ENCODE results near the gene FSD1.
A peak's percentile ranks its signal among the peaks of the same experiment; 100 is the strongest.
"Not testable (repeated sequence)": the region's sequence is repeated elsewhere in the genome, so short reads cannot be mapped to it uniquely, and the experiment has no call there.

The FSD1 gene

DNA sequence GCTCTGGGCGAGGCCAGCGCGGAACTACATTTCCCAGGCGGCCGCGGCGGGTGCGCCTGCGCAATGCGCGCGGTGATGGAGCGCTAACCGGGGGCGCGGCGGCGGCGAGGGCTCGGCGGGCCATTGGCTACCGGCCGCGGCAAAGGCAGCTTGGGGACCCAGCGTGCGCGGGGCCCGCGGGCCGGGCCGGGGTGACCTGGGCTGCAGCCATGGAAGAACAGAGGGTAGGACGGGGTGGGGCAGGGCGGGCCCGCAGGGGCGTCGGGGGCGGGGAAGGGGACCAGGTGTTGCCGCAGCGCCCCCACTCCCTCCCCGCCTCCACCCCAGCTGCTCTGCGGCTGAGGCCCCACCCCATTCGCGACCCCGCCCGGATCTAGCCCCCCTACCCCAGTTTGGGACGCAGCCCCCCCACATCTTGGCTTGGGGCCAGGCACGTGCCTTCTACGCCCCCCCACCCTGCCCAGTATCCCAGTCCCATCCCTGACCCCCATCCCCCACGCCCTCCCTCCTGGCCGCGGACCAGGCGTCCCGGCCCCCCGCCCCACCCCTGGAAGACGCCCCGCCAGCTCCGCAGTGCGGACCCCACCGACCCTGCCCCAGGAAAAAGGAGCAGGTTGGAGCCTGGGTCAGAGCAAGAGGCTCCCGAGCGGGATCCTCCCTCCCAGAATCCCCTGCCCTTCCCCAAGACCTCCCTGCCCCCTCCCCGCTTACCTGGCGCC, at the start of gene FSD1:
Gene FSD1, plus strand, starts transcription at position 61 of the 719 bp plus-strand sequence. Its CDS starts 149 bp downstream, at position 210.
- no peak for DNase-seq (ENCODE audit: low read depth in 2 of 2, low spot score in 1 of 2)

GRCh38 chr19:4256563-4256962, 47.8 kb upstream of the FSD1 start:
- DNase-seq (ENCODE audit: low read depth in 2 of 2, low spot score in 1 of 2), result no peak

DNA sequence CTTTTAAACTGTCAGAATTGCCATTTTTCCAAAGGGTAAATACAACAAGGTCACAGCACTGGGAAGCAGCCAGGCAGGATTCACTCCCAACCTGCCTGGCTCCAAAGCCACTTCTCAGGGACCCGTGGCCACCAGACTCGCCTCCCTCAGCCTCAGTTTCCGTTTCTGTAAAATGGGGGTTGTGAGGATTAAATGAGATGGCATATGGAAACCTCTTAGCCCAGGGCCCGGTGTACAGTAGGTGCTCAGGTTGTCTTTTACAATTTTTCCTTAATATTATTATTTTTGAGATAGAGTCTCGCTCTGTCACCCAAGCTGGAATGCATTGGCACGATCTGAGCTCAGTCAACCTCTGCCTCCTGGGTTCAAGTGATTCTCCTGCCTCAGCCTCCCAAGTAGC, 47.4 kb upstream of the FSD1 start:
- no peak for DNase-seq (ENCODE audit: low read depth in 2 of 2, low spot score in 1 of 2)

GRCh38 chr19:4258181-4258580, 46.2 kb upstream of the FSD1 start:
- DNase-seq (ENCODE audit: low read depth in 2 of 2, low spot score in 1 of 2), result no peak

DNA sequence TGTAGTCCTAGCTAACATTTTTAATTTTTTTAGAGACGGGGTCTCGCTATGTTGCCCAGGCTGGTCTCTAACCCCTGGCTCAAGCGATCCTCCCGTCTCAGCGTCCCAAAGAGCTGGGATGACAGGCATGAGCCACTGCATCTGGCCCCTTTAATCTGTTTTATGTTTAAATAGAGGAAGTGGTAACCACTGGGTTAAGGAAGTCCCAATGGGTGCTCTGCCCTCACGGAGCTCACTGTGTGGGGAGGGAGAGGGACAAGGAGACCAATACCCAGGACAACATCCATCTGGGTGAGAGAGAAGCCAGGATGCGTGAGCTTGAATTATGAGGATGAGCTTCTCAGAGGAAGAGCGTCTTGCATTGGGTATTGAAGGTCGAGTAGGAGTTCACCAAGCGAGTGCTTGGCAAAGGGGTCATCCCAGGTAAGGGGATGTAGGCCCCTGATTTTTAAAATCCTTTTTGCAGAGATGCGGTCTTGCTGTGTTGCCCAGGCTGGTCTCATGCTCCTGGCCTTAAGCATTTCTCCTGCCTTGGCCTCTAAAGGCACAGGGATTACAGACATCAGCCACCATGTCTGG, 43.7 kb upstream of the FSD1 start:
- no peak for DNase-seq (ENCODE audit: low read depth in 2 of 2, low spot score in 1 of 2)

DNA sequence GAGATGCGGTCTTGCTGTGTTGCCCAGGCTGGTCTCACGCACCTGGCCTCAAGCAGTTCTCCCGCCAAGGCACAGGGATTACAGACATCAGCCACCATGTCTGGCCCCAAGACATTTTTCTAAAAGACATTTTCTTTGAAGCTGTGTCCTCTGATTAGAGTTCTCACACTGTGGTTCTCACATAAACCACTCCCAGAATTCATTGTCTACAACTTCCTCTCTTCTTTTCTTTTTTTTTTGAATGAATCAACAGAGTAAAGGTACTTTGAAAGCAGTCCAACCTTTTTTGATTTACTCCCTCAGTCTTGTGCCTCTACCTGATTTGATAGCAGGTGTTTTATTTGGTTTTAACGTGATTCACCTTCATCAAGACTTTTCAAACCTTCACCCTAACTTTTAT, 39.6 kb upstream of the FSD1 start:
- DNase-seq (ENCODE audit: low read depth in 2 of 2, low spot score in 1 of 2), result no peak

- DNase-seq (ENCODE audit: low read depth in 2 of 2, low spot score in 1 of 2), result no peak
These were observed 38.0 kb upstream of the FSD1 start for GRCh38 chr19:4266253-4267000.

DNA sequence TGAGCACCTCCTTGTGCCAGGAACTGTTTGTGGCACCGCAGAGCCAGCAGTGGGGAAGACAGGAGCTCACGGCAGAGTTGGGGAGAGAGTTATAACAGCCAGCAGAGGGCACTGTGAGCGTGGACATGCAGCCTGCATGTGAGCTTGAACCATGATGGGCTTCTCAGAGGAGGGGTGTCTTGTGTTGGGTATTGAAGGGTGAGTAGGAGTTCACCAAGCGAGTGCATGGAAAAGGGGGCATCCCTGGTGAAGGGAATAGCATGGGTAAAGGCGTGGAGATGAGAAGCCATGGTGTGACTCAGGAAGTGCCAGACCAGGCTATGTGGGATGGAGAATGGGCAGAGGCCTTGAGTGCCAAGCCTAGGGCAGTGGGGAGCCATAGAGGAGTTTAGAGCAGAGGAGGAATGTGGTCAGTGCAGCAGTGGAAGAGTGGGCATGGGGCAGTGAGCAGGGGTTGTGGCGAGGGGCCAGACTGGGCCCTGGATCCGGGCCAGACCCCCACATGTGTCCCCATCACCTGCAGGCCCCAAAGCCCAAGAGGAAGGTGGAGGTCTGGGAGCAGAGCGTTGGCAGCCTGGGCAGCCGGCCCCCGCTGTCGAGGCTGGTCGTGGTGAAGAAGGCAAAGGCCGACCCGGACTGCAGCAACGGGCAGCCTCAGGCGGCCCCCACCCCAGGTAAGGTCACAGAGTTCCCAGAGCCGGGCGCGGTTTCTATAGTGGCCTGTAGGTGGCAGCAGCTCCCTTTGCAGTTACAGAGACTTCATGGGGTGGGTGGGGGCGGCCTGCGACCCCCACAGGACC, 37.1 kb upstream of the FSD1 start:
- peak; percentile 22 to 38 for DNase-seq (ENCODE audit: low read depth in 2 of 2, low spot score in 1 of 2)

DNA sequence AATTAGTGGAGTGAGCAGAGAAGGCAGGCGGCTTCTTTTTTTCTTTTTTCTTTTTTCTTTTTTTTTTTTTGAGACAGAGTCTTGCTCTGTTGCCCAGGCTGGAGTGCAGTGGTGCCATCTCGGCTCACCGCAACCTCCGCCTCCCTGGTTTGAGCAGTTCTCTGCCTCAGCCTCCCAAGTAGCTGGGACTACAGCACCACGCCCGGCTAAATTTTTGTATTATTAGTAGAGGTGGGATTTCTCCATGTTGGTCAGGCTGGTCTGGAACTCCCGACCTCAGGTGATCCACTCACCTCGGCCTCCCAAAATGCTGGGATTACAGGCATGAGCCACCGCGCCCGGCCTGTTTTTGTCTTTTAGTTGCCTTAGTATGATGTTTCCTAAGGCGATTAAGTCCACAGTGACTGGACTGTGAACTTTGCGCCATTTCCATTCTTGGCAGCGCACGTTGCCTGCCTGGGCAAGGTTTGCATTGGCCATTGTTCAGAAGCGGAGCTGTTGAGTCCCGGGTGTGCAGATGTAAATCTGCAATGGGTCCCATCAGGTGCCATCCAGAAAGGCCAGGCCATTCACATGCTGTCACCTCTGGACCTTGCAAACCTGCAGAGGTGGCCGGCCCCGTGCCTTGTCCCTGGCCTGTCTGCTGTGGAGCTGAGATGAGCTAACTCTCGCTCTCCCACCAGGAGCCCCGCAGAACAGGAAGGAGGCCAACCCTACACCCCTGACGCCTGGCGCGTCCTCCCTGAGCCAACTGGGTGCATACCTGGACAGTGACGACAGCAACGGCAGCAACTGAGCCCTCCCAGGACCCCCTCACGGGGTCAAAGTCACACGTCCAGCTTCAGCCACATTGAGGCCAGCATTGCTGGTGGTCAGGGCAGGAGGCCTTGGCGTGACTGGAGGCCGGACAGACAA, 36.2 kb upstream of the FSD1 start:
- DNase-seq (ENCODE audit: low read depth in 2 of 2, low spot score in 1 of 2), result no peak

GRCh38 chr19:4268816-4269430, 35.5 kb upstream of the FSD1 start:
- DNase-seq (ENCODE audit: low read depth in 2 of 2, low spot score in 1 of 2), result no peak

GRCh38 chr19:4272894-4273293, 31.5 kb upstream of the FSD1 start:
- DNase-seq (ENCODE audit: low read depth in 2 of 2, low spot score in 1 of 2), result no peak

GRCh38 chr19:4274321-4274686, 30.1 kb upstream of the FSD1 start:
- DNase-seq (ENCODE audit: low read depth in 2 of 2, low spot score in 1 of 2), result not testable (repeated sequence)

DNA sequence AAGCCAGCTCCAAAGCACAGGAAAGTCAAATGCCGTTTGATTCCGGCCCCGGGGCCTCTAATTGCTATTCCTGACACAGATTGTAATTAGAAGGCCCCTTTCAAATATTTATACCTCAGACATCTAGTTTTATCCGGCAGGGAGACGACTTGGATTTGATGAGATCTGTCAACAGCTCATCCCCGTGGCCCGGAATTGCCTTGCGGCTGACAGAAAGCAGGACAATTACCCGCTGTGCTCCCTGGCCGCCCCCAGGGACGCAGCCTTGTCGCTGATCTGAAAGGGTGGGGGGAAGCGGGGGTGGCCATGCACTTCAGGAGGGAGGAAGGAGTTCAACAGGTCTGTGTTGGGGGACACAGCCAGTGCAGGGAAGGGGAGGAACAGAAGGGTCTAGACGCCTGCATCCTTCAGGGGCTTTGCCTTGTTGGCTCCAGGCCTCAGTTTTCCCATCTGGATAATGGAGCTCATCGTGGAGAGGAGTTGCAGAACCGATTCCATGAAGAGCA, 27.2 kb upstream of the FSD1 start:
- no peak for DNase-seq (ENCODE audit: low read depth in 2 of 2, low spot score in 1 of 2)

- DNase-seq (ENCODE audit: low read depth in 2 of 2, low spot score in 1 of 2), result no peak
These were observed 26.4 kb upstream of the FSD1 start for GRCh38 chr19:4278010-4278409.

DNA sequence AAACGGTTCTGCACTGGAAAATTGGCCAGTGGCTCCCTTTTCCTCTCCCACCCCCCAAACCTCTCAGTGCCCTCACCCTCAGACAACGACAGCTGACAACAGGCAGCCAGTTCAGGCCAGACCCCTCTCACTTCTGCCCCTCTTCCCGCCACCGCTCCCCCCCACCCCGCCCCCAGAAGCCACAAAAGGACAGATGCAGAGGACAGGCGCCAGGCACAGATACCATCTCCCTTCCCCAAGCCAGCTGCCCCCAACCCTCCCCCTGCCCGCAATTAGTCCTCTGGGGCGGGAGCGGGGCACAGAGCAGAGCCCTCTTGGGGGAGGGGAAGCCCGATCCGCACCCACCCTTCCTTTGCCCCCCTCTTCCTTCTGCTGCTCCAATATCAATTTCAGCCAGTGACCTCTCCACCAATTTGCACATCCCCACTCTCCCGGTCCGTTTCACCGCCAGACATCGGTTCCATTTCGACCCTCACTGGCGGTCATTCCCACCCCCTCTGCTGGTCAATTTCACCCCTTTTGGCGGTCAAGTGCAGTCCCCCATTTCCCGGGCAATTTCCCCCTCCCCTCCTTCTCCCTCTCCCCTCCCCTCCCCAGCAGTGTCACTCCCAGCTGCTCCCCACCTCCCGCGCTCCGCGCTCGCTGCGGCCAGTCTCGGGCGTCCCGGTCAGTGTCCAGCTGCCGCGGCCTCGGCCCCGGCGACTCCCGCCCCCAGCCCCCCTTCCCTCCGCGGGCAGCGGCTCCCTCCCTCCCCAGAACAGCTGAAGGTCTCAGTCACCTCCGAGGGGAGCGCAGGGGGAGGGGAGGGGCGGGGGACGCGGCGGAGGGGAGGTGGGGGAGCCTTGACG, 25.8 kb upstream of the FSD1 start, which contains the start of gene SHD:
Gene SHD, plus strand, starts transcription at position 848 of the 848 bp plus-strand sequence. CDS start 798 bp downstream, outside the sequence.
- no peak for DNase-seq (ENCODE audit: low read depth in 2 of 2, low spot score in 1 of 2)

GRCh38 chr19:4279267-4279529, 25.2 kb upstream of the FSD1 start:
- no peak for DNase-seq (ENCODE audit: low read depth in 2 of 2, low spot score in 1 of 2)

- DNase-seq (ENCODE audit: low read depth in 2 of 2, low spot score in 1 of 2), result no peak
These were observed 24.6 kb upstream of the FSD1 start for GRCh38 chr19:4279530-4280422.
